HL-60/S4 treated with retinoic acid at 250 ng/mL for 4 days and 3 days (cell line): Measurements from ENCODE around the gene CAPN7.
"Not testable (repeated sequence)": the region's sequence is repeated elsewhere in the genome, so short reads cannot be mapped to it uniquely, and the experiment has no call there.

Experiments used
- in situ Hi-C: fragments of 300-500 bp; cut with MboI; formaldehyde crosslinking; loops from 2 replicates; pipeline ENCODE4 v1.7.0; 2022; ENCODE audit warnings: low sequenced_read_pairs

Gene CAPN7

DNA sequence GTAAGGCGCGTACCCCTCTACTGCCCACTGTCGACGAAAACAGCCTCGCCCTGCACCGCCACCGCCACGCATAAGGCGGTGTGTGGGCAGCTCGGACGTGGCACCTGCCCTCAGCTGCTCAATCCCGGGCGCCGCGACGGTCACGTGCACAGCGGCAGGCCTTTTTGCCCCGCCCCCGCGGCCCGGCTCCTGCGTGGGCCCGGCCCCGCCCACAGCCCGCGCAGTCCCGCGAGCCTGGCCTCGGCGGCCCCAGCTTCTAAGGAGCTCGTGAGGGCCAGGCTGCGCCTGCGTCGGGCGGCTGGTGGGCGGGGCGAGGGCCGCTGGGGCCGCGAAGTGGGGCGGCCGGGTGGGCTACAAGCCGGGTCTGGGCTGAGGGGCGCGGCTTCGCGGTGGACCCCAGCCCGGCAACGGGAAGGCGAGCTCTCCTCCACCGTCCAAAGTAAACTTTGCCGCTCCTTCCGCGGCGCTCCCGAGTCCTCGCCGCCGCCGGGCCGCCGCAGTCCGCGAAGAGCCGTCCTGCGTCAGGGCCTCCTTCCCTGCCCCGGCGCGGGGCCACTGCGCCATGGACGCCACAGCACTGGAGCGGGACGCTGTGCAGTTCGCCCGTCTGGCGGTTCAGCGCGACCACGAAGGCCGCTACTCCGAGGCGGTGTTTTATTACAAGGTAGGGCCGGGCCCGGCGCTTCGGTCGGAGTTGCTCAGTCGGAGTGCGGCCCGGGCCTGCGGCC, at the start of gene CAPN7:
Gene CAPN7 (plus strand): TSS at position 313 of the 728 bp plus-strand sequence. CDS start 250 bp downstream, at position 563.
- in situ Hi-C loops = no loop called here

DNA sequence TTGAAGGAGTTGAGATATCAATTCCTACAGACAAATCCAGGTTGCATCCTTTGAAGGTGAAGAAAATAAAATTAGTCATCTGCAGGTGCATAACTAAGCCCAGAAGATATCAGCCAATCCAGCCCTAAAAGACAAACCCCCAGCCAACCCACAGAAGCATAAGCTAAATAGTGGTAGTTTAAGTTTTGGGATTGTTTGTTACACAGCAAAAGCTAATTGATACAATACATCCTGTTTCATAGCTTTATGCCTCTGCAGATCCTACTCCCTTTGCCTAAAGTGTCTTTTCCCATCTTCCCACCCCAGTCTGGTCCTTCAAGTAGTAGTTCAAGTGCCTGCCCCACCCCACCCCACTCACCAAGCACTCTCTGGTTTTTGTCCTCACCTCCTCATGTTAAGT, 48.6 kb upstream of the CAPN7 start:
- in situ Hi-C loops = no loop called here

GRCh38 chr3:15159501-15160136, 46.4 kb upstream of the CAPN7 start:
- in situ Hi-C loops = no loop called here

GRCh38 chr3:15160662-15161061, 45.4 kb upstream of the CAPN7 start:
- in situ Hi-C loops = no loop called here

- in situ Hi-C loops = no loop called here
Observed at GRCh38 chr3:15161133-15161532, 44.9 kb upstream of the CAPN7 start.

DNA sequence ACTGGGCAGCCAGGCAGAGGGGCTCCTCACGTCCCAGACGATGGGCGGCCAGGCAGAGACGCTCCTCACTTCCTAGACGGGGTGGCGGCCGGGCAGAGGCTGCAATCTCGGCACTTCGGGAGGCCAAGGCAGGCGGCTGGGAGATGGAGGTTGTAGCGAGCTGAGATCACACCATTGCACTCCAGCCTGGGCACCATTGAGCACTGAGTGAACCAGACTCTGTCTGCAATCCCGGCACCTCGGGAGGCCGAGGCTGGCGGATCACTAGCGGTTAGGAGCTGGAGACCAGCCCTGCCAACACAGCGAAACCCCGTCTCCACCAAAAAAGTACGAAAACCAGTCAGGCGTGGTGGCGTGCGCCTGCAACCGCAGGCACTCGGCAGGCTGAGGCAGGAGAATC, 42.4 kb upstream of the CAPN7 start:
- in situ Hi-C loops = not testable (repeated sequence)

DNA sequence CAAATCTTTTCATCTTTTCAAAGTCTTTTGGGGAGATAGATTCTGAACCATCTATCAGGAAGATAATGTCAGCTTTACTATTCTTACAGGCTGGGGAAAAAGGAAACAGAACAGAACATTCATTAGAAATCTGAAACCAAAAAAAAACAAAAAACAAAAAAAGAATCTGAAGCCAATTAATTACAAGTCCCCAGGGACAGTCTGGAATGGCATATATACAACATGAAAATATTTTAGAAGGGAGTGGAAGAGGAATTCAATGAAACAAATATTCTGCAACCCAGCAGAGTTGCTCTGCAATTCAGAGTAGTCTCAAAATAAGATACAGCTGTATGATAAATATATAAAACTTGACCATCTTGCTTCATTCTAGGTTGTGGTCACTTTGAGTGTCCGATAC, 41.7 kb upstream of the CAPN7 start:
- in situ Hi-C loops = no loop called here

- in situ Hi-C loops = no loop called here
Observed at GRCh38 chr3:15165061-15165460, 41.0 kb upstream of the CAPN7 start.

DNA sequence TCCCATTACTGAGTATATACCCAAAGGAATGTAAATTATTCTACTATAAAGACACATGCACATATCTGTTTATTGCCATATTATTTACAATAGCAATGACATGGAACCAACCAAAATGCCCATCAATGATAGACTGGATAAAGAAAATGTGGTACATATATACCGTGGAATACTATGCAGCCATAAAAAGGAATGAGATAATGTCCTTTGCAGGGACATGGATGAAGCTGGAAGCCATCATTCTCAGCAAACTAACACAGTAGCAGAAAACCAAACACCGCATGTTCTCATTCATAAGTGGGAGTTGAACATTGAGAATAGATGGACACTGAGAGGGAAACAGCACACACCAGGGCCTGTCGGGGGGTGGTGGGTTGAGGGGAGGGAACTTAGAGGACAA, 39.7 kb upstream of the CAPN7 start:
- in situ Hi-C loops = not testable (repeated sequence)

DNA sequence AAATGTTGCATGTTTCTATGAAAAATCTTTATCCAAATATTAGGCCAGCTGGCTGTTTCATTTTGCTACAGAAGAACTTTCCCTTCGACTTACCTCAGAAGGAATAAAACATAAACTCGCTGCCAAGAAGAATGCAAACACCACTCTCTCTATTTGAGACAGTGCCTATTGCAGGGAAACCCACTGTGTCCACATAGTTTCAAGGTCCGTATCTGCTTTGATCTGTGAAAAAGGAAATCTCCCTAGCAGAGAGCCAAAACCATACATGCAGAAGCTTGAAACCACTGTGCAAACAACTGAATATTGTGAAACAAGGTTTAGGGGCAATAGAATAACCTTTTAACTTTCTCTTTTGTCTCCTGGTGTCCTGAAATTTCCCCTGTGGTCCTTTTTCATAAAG, 35.0 kb upstream of the CAPN7 start:
- in situ Hi-C loops = no loop called here

GRCh38 chr3:15172806-15173205, 33.2 kb upstream of the CAPN7 start:
- in situ Hi-C loops = no loop called here

DNA sequence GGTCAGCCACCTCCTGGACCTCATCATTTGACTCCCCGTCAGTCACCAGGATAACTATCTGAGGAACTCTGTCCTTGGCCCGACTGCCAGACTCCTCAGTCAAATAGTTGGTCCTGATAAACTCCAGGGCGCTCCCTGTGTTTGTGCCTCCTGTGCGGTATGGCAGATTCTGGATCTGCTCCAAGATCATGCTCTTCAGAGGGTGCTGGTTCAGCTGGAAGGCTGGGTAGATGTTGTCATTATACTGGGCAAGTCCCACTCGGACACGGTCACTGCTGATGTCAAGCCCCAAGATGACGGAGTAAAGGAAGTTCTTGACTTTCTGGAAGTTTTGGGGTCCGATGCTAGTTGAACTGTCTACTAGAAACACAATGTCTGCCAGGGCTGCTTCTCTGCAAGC, 31.1 kb upstream of the CAPN7 start:
- in situ Hi-C loops = no loop called here

DNA sequence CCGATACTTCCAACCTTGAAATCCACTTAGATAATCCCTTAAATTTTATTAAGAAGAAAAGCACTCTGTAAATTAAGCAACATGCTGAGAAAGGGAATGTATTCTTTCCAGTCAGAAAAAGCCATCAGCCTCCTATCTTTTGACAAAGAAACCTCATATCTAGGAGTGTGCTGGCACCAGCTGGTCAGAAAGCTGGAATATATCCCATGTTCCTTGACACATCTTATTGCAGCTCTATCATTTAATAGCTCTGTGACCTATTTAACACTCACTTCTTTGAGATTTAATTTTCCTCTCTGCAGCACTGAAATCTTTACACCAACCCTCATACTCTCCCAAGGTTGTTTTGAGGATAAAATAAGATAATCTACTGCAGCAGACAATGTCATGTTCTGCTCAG, 30.4 kb upstream of the CAPN7 start:
- in situ Hi-C loops = no loop called here

GRCh38 chr3:15180042-15180611, 25.9 kb upstream of the CAPN7 start:
- in situ Hi-C loops = no loop called here

DNA sequence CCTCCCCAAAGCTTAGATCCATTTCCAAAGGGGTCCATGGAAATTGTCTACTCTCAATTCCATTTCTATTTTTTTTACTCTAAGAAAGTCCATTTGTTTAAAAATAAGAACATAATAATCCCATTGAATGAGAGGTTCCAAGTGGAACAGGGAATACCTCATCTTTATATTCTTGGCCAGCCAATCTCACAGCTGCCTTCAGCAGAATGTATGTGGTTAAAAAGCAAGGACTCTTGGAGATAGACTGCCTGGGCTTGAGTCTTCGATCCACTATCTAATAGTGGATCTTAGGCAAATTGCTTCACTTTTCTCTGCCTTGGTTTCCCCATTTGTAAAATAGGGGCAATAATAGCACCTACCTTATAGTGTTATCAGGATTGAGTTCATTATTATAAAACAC, 24.5 kb upstream of the CAPN7 start:
- in situ Hi-C loops = no loop called here

DNA sequence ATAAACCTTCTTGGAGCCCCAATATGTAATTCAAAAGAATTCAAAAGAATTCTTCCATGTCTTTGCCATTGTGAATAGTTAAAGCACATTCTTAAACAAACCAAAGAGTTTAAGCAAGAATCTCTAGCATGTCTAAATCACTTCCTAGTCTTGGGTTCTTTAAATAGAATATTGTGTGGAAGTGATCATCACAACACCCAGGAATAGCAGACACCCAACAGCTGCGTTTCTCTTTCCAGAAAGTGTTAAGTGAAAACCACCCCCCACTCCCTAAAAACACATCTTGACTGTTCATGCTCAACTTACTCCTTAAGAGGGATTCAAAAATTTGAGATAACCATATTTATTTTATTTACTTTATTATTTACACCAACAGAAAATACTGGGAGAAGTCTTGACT, 24.1 kb upstream of the CAPN7 start:
- in situ Hi-C loops = no loop called here

GRCh38 chr3:15183011-15183410, 23.0 kb upstream of the CAPN7 start:
- in situ Hi-C loops = no loop called here

GRCh38 chr3:15185404-15185803, 20.6 kb upstream of the CAPN7 start:
- in situ Hi-C loops = no loop called here

- in situ Hi-C loops = no loop called here
Observed at GRCh38 chr3:15186101-15186476, 20.0 kb upstream of the CAPN7 start.

GRCh38 chr3:15186477-15187164, 19.4 kb upstream of the CAPN7 start:
- in situ Hi-C loops = not testable (repeated sequence)

GRCh38 chr3:15197340-15198029, 8.6 kb upstream of the CAPN7 start:
- in situ Hi-C loops = no loop called here
